SU-DHL-6 (cell line): Measurements from ENCODE around the gene PMVK.

ENCODE experiments used
- EZH2phosphoT487 ChIP-seq: fragments of 200-600 bp; sonication (generic), shearing (Covaris generic); conservative IDR thresholded peaks from 2 replicates; pipeline ENCODE4 v1.6.1; 2018; ENCODE audit warnings: mild to moderate bottlenecking, antibody characterized with exemption, low read length, moderate library complexity, mixed read lengths
- TF ChIP-seq, protein P1 (sequence below): fragments of 200-600 bp; sonication (generic); IDR thresholded peaks from one replicate; pipeline ENCODE4 v1.5.1; 2017; ENCODE audit warnings: antibody characterized with exemption, mild to moderate bottlenecking, low read length, moderate library complexity; ENCODE audit not compliant: insufficient read depth, poor library complexity, severe bottlenecking

DNA sequence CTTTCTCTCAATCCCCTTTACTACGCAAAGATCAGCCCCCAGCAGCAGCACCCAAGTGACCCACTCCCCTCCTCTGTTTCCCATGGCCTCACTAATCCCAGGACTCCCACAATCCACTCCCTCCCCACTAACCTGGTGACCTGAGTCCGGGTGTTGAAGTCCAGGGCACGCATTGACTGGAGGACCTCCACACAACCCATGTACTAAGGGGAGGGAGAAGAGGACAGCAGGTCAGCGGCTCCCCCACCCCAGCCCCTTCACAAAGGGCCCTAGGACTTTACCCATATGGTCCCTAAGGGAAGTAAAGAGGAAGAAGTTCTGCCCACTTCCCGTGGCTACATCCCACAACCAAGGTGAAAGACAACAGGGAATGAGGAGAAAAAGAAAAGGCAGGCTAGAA, 32.7 kb upstream of the PMVK start:
- TF ChIP-seq, protein P1, sequence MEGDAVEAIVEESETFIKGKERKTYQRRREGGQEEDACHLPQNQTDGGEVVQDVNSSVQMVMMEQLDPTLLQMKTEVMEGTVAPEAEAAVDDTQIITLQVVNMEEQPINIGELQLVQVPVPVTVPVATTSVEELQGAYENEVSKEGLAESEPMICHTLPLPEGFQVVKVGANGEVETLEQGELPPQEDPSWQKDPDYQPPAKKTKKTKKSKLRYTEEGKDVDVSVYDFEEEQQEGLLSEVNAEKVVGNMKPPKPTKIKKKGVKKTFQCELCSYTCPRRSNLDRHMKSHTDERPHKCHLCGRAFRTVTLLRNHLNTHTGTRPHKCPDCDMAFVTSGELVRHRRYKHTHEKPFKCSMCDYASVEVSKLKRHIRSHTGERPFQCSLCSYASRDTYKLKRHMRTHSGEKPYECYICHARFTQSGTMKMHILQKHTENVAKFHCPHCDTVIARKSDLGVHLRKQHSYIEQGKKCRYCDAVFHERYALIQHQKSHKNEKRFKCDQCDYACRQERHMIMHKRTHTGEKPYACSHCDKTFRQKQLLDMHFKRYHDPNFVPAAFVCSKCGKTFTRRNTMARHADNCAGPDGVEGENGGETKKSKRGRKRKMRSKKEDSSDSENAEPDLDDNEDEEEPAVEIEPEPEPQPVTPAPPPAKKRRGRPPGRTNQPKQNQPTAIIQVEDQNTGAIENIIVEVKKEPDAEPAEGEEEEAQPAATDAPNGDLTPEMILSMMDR = no peak
- TF ChIP-seq EZH2phosphoT487 = no peak
